ENCODE results near the gene THOC1.

The THOC1 gene

DNA sequence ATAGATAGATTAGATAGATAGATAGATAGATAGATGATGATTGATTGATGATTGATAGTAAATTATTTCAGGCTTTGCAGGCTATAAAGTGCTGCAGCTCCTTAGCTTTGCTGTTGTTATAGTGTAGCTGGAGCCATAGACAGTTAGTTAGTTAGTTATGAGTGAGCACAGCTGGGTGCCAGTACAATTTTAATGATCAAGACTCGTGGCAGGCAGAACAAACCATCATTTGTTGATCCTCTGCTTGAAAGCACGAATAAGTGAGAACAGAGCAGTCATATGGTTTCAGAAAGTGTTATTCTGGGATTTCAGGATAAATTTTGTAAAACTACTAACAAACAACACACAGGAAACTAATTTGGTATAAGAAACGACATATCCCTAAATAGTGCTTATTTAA is 53.9 kb downstream of the THOC1 start:
- no peak for DNase-seq (ENCODE audit: low read depth)

DNA sequence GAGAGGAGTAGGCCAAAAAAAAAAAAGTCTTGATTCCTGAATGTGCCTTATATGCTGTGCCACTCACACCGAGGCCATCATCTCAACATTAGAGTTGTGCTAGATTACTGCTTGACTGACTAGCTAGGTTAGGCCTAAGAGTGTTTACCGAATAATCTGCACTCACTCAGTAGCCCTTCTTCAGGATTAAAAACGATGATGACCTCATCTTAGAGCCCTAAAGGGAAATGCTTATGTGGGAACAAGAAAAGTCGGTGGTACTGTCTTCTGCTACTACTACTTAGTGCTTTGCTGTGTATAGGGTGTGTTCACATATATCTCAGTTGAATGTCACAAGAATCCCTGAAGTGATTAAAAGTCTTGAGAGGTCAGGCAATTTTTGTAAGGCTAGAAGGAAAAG is 54.3 kb downstream of the THOC1 start:
- DNase-seq (ENCODE audit: low read depth): no peak

DNA sequence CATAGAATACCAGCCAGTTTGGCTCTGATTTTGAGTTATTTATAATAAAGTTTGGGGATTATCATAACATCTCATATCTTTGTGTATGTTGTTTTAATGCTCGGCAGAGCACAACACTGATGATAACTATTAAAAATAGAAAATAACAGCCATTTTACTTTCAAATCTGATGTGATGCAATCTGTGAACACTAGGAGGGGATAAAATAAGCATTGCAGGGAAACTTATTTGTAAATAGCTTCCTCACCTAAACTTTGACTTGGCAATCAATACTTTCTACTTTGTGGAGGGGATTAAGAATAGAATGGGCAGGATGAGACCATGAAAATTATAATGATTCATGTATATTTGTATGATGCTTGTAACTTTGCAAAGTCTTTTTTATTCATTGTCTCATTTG is 55.1 kb downstream of the THOC1 start:
- DNase-seq (ENCODE audit: low read depth): no peak

- no peak for DNase-seq (ENCODE audit: low read depth)
Measured at GRCh38 chr18:211582-211981, 56.3 kb downstream of the THOC1 start.

GRCh38 chr18:210733-211132 is 57.1 kb downstream of the THOC1 start:
- DNase-seq (ENCODE audit: low read depth): no peak

DNA sequence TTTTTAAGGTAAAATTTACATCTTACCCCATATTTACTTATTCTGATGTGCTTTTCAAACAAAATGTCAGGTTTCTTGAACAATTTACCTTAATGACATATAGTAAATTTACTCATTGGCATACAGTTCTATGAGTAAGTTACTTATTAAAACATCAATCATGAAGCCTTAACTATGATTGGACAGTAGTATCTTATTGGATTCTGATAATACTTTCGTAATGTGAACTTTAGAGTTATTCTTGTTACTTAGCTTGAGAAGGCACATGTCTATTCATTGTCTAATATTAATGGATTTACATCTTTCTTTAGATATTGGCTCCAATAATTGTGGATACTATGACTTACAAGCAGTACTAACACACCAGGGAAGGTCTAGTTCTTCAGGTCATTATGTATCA is 57.8 kb downstream of the THOC1 start:
- DNase-seq (ENCODE audit: low read depth): no peak

- DNase-seq (ENCODE audit: low read depth): no peak
Measured at GRCh38 chr18:199768-200167, 68.1 kb downstream of the THOC1 start.

GRCh38 chr18:199214-199613 is 68.6 kb downstream of the THOC1 start:
- no peak for DNase-seq (ENCODE audit: low read depth)

DNA sequence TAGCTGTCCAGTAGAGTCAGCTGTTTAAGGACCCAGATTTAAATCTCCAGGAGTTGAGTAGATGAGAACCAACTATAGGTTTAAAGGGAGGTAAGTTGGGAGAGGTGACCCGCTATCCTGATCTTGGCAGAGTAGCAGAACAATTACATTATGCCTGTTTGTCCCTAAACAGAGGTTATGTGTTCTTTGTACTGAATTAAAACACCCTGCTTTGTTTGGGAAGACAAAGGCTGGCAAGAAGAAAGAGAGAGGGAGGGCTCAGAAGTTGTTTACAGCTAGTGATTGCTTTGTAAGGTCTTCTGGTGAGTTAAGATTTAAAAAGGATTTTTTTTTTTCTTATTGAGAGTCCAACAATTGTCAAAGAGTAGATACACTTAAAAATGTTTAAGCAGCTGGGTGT is 72.2 kb downstream of the THOC1 start:
- DNase-seq (ENCODE audit: low read depth): no peak

- DNase-seq (ENCODE audit: low read depth): no peak
Measured at GRCh38 chr18:192801-193200, 75.0 kb downstream of the THOC1 start.

GRCh38 chr18:191725-192124 is 76.1 kb downstream of the THOC1 start:
- no peak for DNase-seq (ENCODE audit: low read depth)

GRCh38 chr18:189254-189653 is 78.6 kb downstream of the THOC1 start:
- no peak for DNase-seq (ENCODE audit: low read depth)

GRCh38 chr18:183769-184168 is 84.1 kb downstream of the THOC1 start:
- no peak for DNase-seq (ENCODE audit: low read depth)

DNA sequence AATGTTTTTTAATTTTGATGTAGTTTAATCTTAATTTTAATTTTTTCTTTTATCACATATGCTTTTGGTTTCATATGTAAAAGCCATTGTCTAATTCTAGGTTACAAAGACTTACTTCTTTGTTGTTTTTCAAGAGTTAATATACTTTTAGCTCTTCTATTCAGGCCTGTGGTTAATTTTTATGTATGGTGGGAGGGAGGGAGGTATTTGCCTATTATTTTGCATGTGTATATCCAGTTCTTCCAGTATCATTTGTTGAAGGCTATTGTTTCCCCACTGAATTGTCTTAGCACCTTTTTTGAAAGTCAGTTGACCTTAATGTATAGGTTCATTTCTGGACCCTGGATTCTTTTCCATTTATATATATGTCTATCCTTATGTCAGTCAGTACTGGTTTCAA is 86.1 kb downstream of the THOC1 start:
- no peak for DNase-seq (ENCODE audit: low read depth)

GRCh38 chr18:179499-179898 is 88.3 kb downstream of the THOC1 start:
- DNase-seq (ENCODE audit: low read depth): no peak

DNA sequence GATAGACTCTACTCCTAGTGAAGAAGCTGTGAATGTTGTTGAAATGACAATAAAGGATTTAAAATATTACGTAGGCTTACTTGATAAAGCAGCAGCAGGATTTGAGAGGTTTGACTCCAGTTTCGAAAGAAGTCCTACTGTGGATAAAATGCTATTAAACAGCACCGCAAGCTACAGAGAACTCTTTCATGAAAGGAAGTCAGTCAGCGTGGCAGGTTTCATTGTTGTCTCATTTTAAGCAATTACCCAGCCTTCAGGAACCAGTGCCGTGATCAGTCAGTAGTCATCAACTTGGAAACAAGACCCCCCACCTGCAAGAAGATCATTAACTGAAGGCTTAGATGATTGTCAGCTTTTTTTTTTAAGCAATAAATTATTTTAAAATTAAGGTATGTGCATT is 95.5 kb downstream of the THOC1 start:
- DNase-seq (ENCODE audit: low read depth): no peak
